SK-N-SH treated with all-trans-retinoic acid at 6 μM for 48 hours (cell line): ENCODE data around the gene OR9G4.

ENCODE experiments used
- ATAC-seq: fragments of 200-7000 bp; cut with Tn5 transposase; 3 replicates; pipeline ENCODE4 v1.9.1; 2020; ENCODE audit warnings: mild to moderate bottlenecking, moderate library complexity
- BACH2 ChIP-seq: fragments of 250-450 bp; sonication (Bioruptor Pico); IDR thresholded peaks from 2 replicates; pipeline ENCODE4 v1.9.0; 2021; ENCODE audit warnings: mild to moderate bottlenecking, borderline replicate concordance
- CREB5 ChIP-seq: fragments of 250-450 bp; sonication (Bioruptor Pico); IDR thresholded peaks from 2 replicates; pipeline ENCODE4 v1.5.1; 2020; ENCODE audit warnings: low read depth, mild to moderate bottlenecking, moderate library complexity
- CSRNP3 ChIP-seq: fragments of 250-450 bp; sonication (Bioruptor Pico); IDR thresholded peaks from 2 replicates; pipeline ENCODE4 v1.5.1; 2021; ENCODE audit warnings: mild to moderate bottlenecking, moderate library complexity
- GLIS3 ChIP-seq: fragments of 250-450 bp; sonication (Bioruptor Pico); IDR thresholded peaks from 2 replicates; pipeline ENCODE4 v1.5.0; 2020; ENCODE audit warnings: mild to moderate bottlenecking, moderate library complexity
- ISL1 ChIP-seq: fragments of 250-450 bp; sonication (Bioruptor Pico); IDR thresholded peaks from 2 replicates; pipeline ENCODE4 v2.1.2; 2022; ENCODE audit warnings: mild to moderate bottlenecking, moderate library complexity
- POU6F1 ChIP-seq: fragments of 250-450 bp; sonication (Bioruptor Pico); IDR thresholded peaks from 2 replicates; pipeline ENCODE4 v1.8.0; 2021; ENCODE audit warnings: low read depth, mild to moderate bottlenecking, moderate library complexity, borderline replicate concordance
- PPARA ChIP-seq: fragments of 250-450 bp; sonication (Bioruptor Pico); IDR thresholded peaks from 2 replicates; pipeline ENCODE4 v1.5.0; 2020; ENCODE audit warnings: mild to moderate bottlenecking, borderline replicate concordance
- RARB ChIP-seq: fragments of 250-450 bp; sonication (Bioruptor Pico); IDR thresholded peaks from 2 replicates; pipeline ENCODE4 v1.8.0; 2021; ENCODE audit warnings: mild to moderate bottlenecking, moderate library complexity
- SNAI2 ChIP-seq: fragments of 250-450 bp; sonication (Bioruptor Pico); IDR thresholded peaks from 2 replicates; pipeline ENCODE4 v1.5.0; 2020; ENCODE audit warnings: mild to moderate bottlenecking, moderate library complexity
- TOX ChIP-seq: fragments of 250-450 bp; sonication (Bioruptor Pico); IDR thresholded peaks from 2 replicates; pipeline ENCODE4 v1.8.0; 2021; ENCODE audit warnings: mild to moderate bottlenecking, moderate library complexity, borderline replicate concordance
- TSHZ2 ChIP-seq: fragments of 250-450 bp; sonication (Bioruptor Pico); IDR thresholded peaks from 2 replicates; pipeline ENCODE4 v1.5.0; 2020; ENCODE audit warnings: mild to moderate bottlenecking, moderate library complexity
- ZC3H10 ChIP-seq: fragments of 250-450 bp; sonication (Bioruptor Pico); IDR thresholded peaks from 2 replicates; pipeline ENCODE4 v1.5.1; 2021; ENCODE audit warnings: mild to moderate bottlenecking, moderate library complexity
- ZFP3 ChIP-seq: fragments of 250-450 bp; sonication (Bioruptor Pico); IDR thresholded peaks from 2 replicates; pipeline ENCODE4 v1.5.0; 2020; ENCODE audit warnings: mild to moderate bottlenecking, moderate library complexity
- ZFP30 ChIP-seq: fragments of 450-650 bp; formaldehyde crosslinking; IDR thresholded peaks from 2 replicates; pipeline ENCODE4 v1.5.0; 2022; ENCODE audit warnings: mild to moderate bottlenecking, moderate library complexity
- ZNF70 ChIP-seq: fragments of 450-650 bp; formaldehyde crosslinking; IDR thresholded peaks from 2 replicates; pipeline ENCODE4 v1.5.0; 2020; ENCODE audit warnings: mild to moderate bottlenecking, moderate library complexity
- ZNF8 ChIP-seq: fragments of 450-650 bp; formaldehyde crosslinking; IDR thresholded peaks from 2 replicates; pipeline ENCODE4 v1.5.0; 2020; ENCODE audit warnings: mild to moderate bottlenecking, moderate library complexity
- TF ChIP-seq, protein P1 (sequence below): fragments of 250-450 bp; sonication (Bioruptor Pico); IDR thresholded peaks from 2 replicates; pipeline ENCODE4 v1.8.0; 2020; ENCODE audit warnings: mild to moderate bottlenecking, moderate library complexity, borderline replicate concordance

Gene OR9G4

GRCh38 chr11:56748597-56748996, at the start of gene OR9G4:
Gene OR9G4 (minus strand): TSS chr11:56748697. CDS start chr11:56743766, 4,931 bp downstream.
- ATAC-seq = no peak
- no peak for TF ChIP-seq ZFP30 (CRISPR knock-in tag)
- no peak for TF ChIP-seq ZC3H10 (CRISPR knock-in tag)
- no peak for TF ChIP-seq GLIS3 (CRISPR knock-in tag)
- TF ChIP-seq POU6F1 = no peak

DNA sequence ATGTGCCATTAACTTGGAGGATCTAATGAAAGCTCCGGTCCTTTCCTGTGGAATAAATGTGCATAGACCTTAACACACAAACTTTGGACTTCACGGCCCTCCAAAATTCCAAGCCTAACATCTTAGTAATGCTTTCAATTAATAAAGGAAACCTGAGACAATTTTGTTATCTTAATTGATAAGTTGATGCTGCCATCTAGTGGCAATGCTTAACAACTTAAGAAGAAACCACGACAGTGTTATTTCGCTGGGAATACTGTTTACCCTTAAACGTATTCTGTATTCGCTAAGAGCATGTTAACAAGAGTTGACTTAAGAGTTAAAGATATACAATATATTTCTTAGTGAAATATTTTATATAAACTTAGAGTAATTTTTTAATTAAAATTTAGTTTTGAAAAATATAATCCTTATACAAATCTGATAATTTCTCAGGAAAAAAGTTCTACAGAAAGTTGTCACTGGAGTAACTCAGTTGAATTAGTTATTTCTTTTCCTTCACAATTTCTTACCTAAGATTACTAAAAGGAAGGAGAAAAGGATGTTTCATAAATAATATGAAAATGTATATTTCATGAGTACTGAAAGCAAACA, 35.0 kb upstream of the OR9G4 start:
- ATAC-seq = peak; percentile 81
- TF ChIP-seq PPARA = no peak
- TF ChIP-seq RARB (CRISPR knock-in tag) = no peak
- no peak for TF ChIP-seq ZFP3 (CRISPR knock-in tag)
- TF ChIP-seq ZNF8 (CRISPR knock-in tag) = no peak
- no peak for TF ChIP-seq POU6F1

GRCh38 chr11:56782167-56782847, 33.8 kb upstream of the OR9G4 start:
- no peak for ATAC-seq
- TF ChIP-seq CSRNP3 (CRISPR knock-in tag) (no peak), ZC3H10 (CRISPR knock-in tag) (no peak), PPARA (no peak), ISL1 (CRISPR knock-in tag) (no peak), TOX (CRISPR knock-in tag) (no peak), ZFP3 (CRISPR knock-in tag) (no peak), ZFP30 (CRISPR knock-in tag) (no peak), BACH2 (CRISPR knock-in tag) (no peak), ZNF70 (CRISPR knock-in tag) (no peak), POU6F1 (no peak)
- TF ChIP-seq, protein P1, sequence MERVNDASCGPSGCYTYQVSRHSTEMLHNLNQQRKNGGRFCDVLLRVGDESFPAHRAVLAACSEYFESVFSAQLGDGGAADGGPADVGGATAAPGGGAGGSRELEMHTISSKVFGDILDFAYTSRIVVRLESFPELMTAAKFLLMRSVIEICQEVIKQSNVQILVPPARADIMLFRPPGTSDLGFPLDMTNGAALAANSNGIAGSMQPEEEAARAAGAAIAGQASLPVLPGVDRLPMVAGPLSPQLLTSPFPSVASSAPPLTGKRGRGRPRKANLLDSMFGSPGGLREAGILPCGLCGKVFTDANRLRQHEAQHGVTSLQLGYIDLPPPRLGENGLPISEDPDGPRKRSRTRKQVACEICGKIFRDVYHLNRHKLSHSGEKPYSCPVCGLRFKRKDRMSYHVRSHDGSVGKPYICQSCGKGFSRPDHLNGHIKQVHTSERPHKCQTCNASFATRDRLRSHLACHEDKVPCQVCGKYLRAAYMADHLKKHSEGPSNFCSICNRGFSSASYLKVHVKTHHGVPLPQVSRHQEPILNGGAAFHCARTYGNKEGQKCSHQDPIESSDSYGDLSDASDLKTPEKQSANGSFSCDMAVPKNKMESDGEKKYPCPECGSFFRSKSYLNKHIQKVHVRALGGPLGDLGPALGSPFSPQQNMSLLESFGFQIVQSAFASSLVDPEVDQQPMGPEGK (CRISPR knock-in tag) = no peak
- TF ChIP-seq, all 23 proteins: peak for 0

DNA sequence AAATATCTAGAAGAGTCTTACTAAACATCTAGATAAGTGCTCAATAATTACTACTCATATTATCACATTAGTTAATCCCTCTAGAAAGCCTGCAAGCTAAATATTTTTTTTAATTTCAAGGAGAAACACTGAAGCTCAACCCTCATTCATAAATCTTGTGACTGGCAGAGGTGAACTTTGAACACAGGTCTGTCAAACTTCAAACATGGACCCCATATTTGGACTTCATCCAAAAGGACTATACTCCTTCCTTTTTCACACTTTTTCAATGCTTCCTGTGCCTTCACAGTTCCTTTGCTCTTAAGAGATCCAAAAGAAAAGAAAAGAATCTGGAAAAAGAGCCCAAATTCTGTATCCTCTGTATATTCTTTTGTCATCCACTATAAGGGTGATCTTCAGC, 28.3 kb upstream of the OR9G4 start:
- no peak for ATAC-seq
- TF ChIP-seq TOX (CRISPR knock-in tag) (no peak), ZC3H10 (CRISPR knock-in tag) (no peak), ZNF8 (CRISPR knock-in tag) (no peak), TSHZ2 (CRISPR knock-in tag) (no peak), SNAI2 (CRISPR knock-in tag) (no peak), CSRNP3 (CRISPR knock-in tag) (no peak), CREB5 (CRISPR knock-in tag) (no peak)
- TF ChIP-seq, protein P1 (CRISPR knock-in tag) = no peak
